HG02840 (cell line): ENCODE results near the gene LDLRAD4.
A peak's percentile ranks its signal among the peaks of the same experiment; 100 is the strongest.

Source experiments
- ATAC-seq: cut with Tn5 transposase; IDR thresholded peaks from one replicate; pipeline ENCODE4 v1.9.1; 2021; ENCODE audit warnings: mild to moderate bottlenecking, moderate library complexity, moderate number of reproducible peaks; ENCODE audit not compliant: unreplicated experiment, low FRiP score

Gene LDLRAD4

GRCh38 chr18:13629841-13630715, 411.5 kb downstream of the LDLRAD4 start:
- ATAC-seq = peak; percentile 75

DNA sequence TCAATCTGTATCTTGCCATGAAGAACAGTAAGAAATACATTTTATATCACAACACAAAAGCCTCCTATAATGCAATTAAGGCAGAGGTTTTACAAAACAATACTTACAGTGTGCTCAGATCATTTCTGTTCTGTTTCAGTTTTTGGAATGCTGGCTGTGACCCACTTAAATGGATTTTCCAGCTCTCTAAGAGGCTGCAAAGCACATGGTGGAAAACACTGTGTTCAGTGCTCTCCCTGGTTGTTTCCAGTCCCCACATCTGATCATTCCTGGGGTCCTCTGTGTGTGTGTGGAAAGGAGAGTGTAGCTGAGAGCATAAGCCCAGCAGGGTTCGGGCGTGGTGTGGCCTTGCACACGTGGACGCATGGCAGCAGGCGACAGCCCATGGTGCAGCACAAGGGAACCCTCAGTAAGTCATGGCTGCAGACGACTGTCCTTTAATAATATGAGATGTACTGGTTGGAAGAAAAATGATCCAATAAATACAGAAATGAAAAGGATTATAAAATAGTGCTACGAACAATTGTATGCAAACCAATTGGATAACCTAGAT, 412.2 kb downstream of the LDLRAD4 start:
- no peak for ATAC-seq

- ATAC-seq = no peak
Measured at GRCh38 chr18:13633700-13634099, 415.1 kb downstream of the LDLRAD4 start.

DNA sequence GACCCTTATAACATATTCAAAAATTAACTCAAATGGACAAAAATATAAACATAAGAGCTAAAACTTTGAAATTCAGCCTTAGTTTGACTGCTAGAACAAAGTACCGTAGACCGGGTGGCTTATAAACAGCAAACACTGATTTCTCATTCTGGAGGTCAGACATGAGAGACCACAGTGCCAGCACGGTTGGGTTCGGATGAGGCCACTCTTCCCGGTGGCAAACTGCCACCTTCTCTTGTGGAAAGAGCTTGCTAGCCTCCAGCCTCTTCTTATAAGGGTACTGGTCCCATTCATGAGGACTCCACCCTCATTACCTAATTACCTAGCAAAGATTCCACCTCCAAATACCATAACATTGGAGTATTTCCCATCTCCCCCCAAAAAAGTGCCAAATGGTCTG, 416.5 kb downstream of the LDLRAD4 start:
- no peak for ATAC-seq

- ATAC-seq = no peak
Measured at GRCh38 chr18:13638719-13639595, 420.4 kb downstream of the LDLRAD4 start.

- no peak for ATAC-seq
Measured at GRCh38 chr18:13640266-13640860, 421.8 kb downstream of the LDLRAD4 start.

- ATAC-seq = no peak
Measured at GRCh38 chr18:13641551-13642439, 423.2 kb downstream of the LDLRAD4 start.

DNA sequence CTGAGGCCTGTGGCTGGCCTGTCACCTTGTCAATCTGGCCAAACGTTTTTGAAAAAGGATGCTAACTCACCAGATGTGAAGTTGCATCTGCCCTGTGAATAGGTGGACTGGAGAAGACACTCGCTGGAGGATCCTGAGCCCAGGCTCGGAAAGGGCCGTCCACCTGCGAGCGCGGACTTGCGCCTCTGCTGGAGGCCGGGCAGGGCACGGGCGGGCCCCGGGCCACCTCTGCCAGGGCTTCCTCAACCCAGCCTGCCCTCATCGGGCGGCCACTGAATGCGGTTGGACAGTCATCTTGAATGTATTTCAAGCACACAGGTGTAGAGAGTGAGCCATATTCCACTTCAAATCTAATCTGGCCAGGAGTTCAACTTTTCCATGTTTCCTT, 423.9 kb downstream of the LDLRAD4 start:
- no peak for ATAC-seq

GRCh38 chr18:13643261-13643751, 424.7 kb downstream of the LDLRAD4 start:
- ATAC-seq = no peak

GRCh38 chr18:13645093-13645492, 426.5 kb downstream of the LDLRAD4 start:
- ATAC-seq = no peak

GRCh38 chr18:13646633-13647032, 428.1 kb downstream of the LDLRAD4 start:
- ATAC-seq = no peak

- no peak for ATAC-seq
Measured at GRCh38 chr18:13647761-13648160, 429.2 kb downstream of the LDLRAD4 start.

DNA sequence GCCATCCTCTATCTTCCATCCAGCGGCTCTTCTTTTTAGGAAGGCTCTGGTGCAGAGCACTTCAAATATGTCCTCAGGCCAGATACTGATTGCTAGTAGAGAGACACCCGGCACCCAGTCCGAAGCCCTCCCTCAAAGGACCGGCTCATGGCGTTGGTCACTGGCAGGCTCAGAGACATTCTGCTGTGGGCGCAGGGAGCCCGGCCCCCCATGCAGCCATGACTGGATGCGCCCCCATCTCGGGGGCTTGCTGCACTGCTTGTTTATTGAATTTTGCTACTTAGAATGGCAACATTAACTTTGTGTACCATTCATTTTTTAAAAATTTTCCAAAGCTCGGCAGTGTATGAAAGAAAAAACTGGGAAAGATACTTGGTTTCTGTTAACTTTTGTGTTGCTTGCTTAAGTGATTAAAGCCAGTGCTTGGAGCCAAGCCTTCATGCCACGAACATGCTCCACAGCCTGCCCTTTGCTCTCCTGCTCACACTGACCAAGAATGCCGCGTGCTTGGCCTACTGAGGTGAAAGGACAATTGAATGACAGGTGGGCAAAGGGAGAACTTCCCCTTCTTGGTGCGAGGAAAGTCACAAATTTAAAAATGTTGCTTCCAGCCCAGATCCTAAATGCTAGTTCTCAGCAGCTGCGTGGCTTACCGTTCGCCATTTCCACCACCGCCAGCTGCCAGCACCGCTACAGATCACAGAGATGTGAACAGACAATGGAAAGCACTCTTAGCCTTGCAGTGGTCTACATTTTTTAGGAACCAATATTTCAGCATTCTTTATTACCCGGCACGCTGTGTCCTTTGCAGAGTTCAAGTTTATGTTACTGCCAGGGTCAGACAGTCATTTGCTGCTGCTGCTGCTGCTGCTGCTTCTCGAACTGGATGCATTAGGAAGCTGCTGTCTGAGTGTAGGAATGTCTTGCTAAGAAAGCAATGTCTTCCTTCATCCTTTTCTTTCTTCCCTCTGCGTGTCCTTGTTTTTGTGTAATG, 431.1 kb downstream of the LDLRAD4 start:
- no peak for ATAC-seq

- no peak for ATAC-seq
Measured at GRCh38 chr18:13653746-13654433, 435.3 kb downstream of the LDLRAD4 start.

GRCh38 chr18:13657974-13658373, 439.4 kb downstream of the LDLRAD4 start:
- ATAC-seq = no peak

- no peak for ATAC-seq
Measured at GRCh38 chr18:13658436-13659204, 440.1 kb downstream of the LDLRAD4 start.

DNA sequence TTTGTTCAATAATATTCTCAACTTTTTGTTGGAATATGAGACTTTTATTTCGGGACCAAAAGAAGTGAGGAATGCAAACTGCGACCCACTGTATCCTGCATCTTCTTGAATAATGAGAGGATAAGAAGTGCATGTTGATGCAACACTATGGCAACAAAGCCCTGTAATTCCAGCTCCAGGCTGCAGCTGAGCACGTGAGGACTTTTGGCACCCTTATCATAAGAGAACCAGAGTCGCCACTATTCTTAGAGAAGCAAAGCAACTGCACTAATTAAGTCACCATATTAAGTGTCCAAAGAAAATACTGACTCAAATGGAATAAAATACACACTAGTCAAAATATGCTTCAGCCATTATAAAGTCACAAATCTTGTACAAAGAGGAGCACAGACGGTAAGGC, 441.9 kb downstream of the LDLRAD4 start:
- no peak for ATAC-seq
